ENCODE results near the gene UNKL.

UNKL gene

GRCh38 chr16:1347286-1347855, 67.1 kb downstream of the UNKL start:
- TF ChIP-seq TCF12 (IDR thresholded peaks at IDR 0.05; ENCODE audit: low read depth), result no peak
- TF ChIP-seq MAX (IDR thresholded peaks at IDR 0.05), result no peak
- TF ChIP-seq CREB1 (IDR thresholded peaks at IDR 0.05; ENCODE audit: low read depth), result no peak
- no peak for TF ChIP-seq TAF1 (IDR thresholded peaks at IDR 0.05; ENCODE audit: low read depth)
- TF ChIP-seq YY1 (IDR thresholded peaks at IDR 0.05; ENCODE audit: low read depth), result no peak
- TF ChIP-seq USF1 (IDR thresholded peaks at IDR 0.05), result no peak
- TF ChIP-seq EGR1 (IDR thresholded peaks at IDR 0.05), result no peak
- no peak for TF ChIP-seq NFIC (IDR thresholded peaks at IDR 0.05)
- no peak for TF ChIP-seq FOXM1 (IDR thresholded peaks at IDR 0.05; ENCODE audit: borderline replicate concordance, low read depth)
- TF ChIP-seq CEBPB (IDR thresholded peaks at IDR 0.05), result no peak
- TF ChIP-seq RAD21 (IDR thresholded peaks at IDR 0.05; ENCODE audit: low read depth), result no peak
- no peak for TF ChIP-seq ZBTB7A (IDR thresholded peaks at IDR 0.05; ENCODE audit: low read depth)

- TF ChIP-seq TAF1 (IDR thresholded peaks at IDR 0.05; ENCODE audit: low read depth) (no peak), CEBPB (IDR thresholded peaks at IDR 0.05) (no peak), RAD21 (IDR thresholded peaks at IDR 0.05; ENCODE audit: low read depth) (peak; percentile 38)
These were observed 67.8 kb downstream of the UNKL start for GRCh38 chr16:1346422-1347285.

GRCh38 chr16:1345651-1346421, 68.7 kb downstream of the UNKL start:
- TF ChIP-seq EGR1 (IDR thresholded peaks at IDR 0.05), result no peak
- no peak for TF ChIP-seq YY1 (IDR thresholded peaks at IDR 0.05; ENCODE audit: low read depth)
- TF ChIP-seq ZBTB7A (IDR thresholded peaks at IDR 0.05; ENCODE audit: low read depth), result no peak
- TF ChIP-seq CREB1 (IDR thresholded peaks at IDR 0.05; ENCODE audit: low read depth), result no peak
- TF ChIP-seq MAX (IDR thresholded peaks at IDR 0.05), result no peak
- no peak for TF ChIP-seq CEBPB (IDR thresholded peaks at IDR 0.05)
- TF ChIP-seq EP300 (IDR thresholded peaks at IDR 0.05; ENCODE audit: borderline replicate concordance), result no peak
- TF ChIP-seq RAD21 (IDR thresholded peaks at IDR 0.05; ENCODE audit: low read depth), result no peak
- TF ChIP-seq TEAD4 (IDR thresholded peaks at IDR 0.05), result no peak
- TF ChIP-seq NFIC (IDR thresholded peaks at IDR 0.05), result no peak

- TF ChIP-seq CREB1 (IDR thresholded peaks at IDR 0.05; ENCODE audit: low read depth), result no peak
- TF ChIP-seq NFIC (IDR thresholded peaks at IDR 0.05), result no peak
- no peak for TF ChIP-seq USF1 (IDR thresholded peaks at IDR 0.05)
- no peak for TF ChIP-seq TEAD4 (IDR thresholded peaks at IDR 0.05)
- TF ChIP-seq ZBTB7A (IDR thresholded peaks at IDR 0.05; ENCODE audit: low read depth), result no peak
These were observed 69.4 kb downstream of the UNKL start for GRCh38 chr16:1345087-1345486.

GRCh38 chr16:1344499-1344898, 70.0 kb downstream of the UNKL start:
- TF ChIP-seq MAX (IDR thresholded peaks at IDR 0.05) (no peak), ZBTB7A (IDR thresholded peaks at IDR 0.05; ENCODE audit: low read depth) (no peak), CEBPB (IDR thresholded peaks at IDR 0.05) (no peak), REST (IDR thresholded peaks at IDR 0.05; ENCODE audit: low read depth) (no peak), EP300 (IDR thresholded peaks at IDR 0.05; ENCODE audit: borderline replicate concordance) (no peak), TEAD4 (IDR thresholded peaks at IDR 0.05) (no peak), TAF1 (IDR thresholded peaks at IDR 0.05; ENCODE audit: low read depth) (no peak), NFIC (IDR thresholded peaks at IDR 0.05) (no peak), CREB1 (IDR thresholded peaks at IDR 0.05; ENCODE audit: low read depth) (no peak), RAD21 (IDR thresholded peaks at IDR 0.05; ENCODE audit: low read depth) (no peak), YY1 (IDR thresholded peaks at IDR 0.05; ENCODE audit: low read depth) (no peak), TCF12 (IDR thresholded peaks at IDR 0.05; ENCODE audit: low read depth) (no peak), FOXM1 (IDR thresholded peaks at IDR 0.05; ENCODE audit: borderline replicate concordance, low read depth) (no peak), USF1 (IDR thresholded peaks at IDR 0.05) (no peak), EGR1 (IDR thresholded peaks at IDR 0.05) (no peak)

Data from Ishikawa (cell line).